ENCODE results near the gene SLC16A5. TPM values are rescaled to one million over a fixed set of nuclear protein-coding genes. Genes with fewer than 3 reads are reported as not detected.

Gene SLC16A5
- total and polyA plus RNA-seq, 5 experiments from 2014 or later: 1.4 to 14.8 (median 4.1) TPM

DNA sequence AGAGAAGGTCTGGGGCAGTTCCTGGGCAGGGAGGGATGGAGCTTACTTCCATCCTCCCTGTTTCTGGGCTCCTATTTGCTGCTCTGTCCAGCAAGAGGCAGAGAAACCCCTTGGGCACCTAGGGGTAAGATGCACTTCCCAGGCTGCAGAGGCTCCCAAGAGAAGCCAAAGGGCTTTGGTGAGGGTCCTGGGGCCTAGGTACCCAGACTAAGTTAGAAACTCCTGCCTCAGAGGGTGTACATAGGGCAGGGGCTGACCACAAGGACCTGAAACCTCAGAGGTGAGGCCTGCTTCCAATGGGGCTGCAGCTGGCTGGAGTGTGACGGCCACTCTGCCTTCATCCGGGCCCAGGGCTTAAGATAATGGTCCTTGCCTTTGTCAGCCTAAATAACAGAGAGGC lies 20.4 kb downstream of the SLC16A5 start:
- peak overlapping the region in 5 of 10 donors; percentile 17 to 92 (median 71) for H3K27ac Mint-ChIP-seq
- ATAC-seq (no peak), DNase-seq (no peak)

DNA sequence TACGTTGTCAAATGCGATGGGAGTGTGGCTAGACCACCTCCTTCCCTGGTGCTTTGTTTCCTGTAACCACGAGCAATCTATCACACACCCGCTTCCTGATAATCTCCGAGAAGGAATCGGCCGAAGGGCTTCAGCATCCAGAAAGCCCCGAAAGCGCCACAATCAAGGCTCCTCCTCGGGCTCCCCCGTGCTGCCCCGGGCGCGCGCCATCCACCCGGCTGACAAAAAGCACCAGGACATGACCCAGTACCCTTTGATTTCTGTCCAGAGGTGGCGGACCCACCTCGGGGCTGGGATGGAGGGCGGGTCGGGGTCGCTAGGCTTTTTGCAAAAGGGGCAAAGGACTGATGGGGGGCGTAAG lies 21.3 kb downstream of the SLC16A5 start:
- DNase-seq: peak in 4 of 10 donors; percentile 5 to 32 (median 30)
- Mint-ChIP-seq H3K27ac (peak overlapping the region in 9 of 10 donors; percentile 17 to 93 (median 87)), H3K4me1 (peaks cover 15 to 33% (median 29%) of the 10 kb centered on the region in 4 donors)

More for the DNA sequence above, 20.4 kb downstream of the SLC16A5 start:
- H3K36me3 Mint-ChIP-seq: peaks cover 0 to 8% (median 0%) of the 10 kb centered on the region in 3 donors
- no peaks in the 10 kb centered on the region for H3K27me3 Mint-ChIP-seq
- H3K9me3 Mint-ChIP-seq: no peaks in the 10 kb centered on the region
- POLR2A ChIA-PET: interaction anchor here (0.6 kb wide), 1 partner anchor 214 kb away, joined by 5 read pairs; no protein-coding TSS in a partner anchor
- H3K4me3 Mint-ChIP-seq: peak overlapping the region; percentile 60 to 93 (median 86)
- peaks cover 11 to 27% (median 26%) of the 10 kb centered on the region in 4 donors for H3K4me1 Mint-ChIP-seq

GRCh38 chr17:75109407-75110233 lies 21.9 kb downstream of the SLC16A5 start, which contains the start of gene ARMC7:
TSS of gene ARMC7 (plus strand) at chr17:75109969. CDS start at chr17:75110289, 320 bp downstream.
- H3K36me3 Mint-ChIP-seq: peaks cover 0 to 9% (median 0%) of the 10 kb centered on the region in 3 donors
- ATAC-seq (peak; percentile 79 to 81), DNase-seq (peak; percentile 79 to 93 (median 88))
- H3K9me3 Mint-ChIP-seq: no peaks in the 10 kb centered on the region
- H3K4me3 Mint-ChIP-seq: peak within 1 kb of the TSS; percentile 82 to 93 (median 88)
- no peaks in the 10 kb centered on the region for H3K27me3 Mint-ChIP-seq
- H3K4me1 Mint-ChIP-seq: peaks cover 20 to 38% (median 34%) of the 10 kb centered on the region in 4 donors
- POLR2A ChIA-PET: interaction anchor here (0.6 to 3.5 kb wide), 18 partner anchors 12 to 296 kb away, joined by 3 to 26 read pairs (median 6); partner anchors contain the start of genes GRB2, MRPL58, NT5C and NUP85
- H3K27ac Mint-ChIP-seq: peak within 1 kb of the TSS; percentile 55 to 96 (median 92)

More for the DNA sequence above, 21.3 kb downstream of the SLC16A5 start:
- ATAC-seq: peak; percentile 9 to 39
- Mint-ChIP-seq H3K4me3 (peak overlapping the region; percentile 79 to 93 (median 87)), H3K36me3 (peaks cover 0 to 9% (median 0%) of the 10 kb centered on the region in 3 donors), H3K27me3 (no peaks in the 10 kb centered on the region), H3K9me3 (no peaks in the 10 kb centered on the region)
- POLR2A ChIA-PET: interaction anchor here (0.6 to 3.5 kb wide), 16 partner anchors 12 to 297 kb away, joined by 3 to 26 read pairs (median 6); partner anchors contain the start of genes GRB2, MRPL58, NT5C and NUP85

DNA sequence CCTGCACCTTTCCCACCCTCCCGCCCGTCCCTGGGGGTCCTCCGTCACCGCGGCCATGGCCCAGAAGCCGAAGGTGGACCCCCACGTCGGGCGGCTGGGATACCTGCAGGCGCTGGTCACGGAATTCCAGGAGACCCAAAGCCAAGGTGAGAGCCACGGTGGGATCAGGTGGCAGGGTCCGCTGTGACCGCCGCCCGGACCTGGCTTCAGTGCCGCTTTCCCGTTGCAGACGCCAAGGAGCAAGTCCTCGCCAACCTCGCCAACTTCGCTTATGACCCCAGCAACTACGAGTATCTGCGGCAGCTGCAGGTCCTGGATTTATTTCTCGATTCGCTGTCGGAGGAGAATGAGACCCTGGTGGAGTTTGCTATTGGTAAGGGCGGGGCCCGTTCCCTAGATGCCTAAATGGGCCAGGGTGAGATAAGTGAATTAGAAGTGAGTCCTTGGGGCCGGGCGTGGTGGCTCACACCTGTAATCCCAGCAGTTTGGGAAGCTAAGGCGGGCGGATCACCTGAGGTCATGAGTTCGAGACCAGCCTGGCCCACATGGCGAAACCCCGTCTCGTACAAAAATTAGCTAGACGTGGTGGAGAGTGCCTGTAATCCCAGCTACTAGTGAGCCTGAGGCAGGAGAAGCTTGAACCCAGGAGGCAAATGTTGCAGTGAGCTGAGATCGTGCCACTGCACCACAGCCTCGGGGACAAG lies 22.6 kb downstream of the SLC16A5 start:
- Mint-ChIP-seq H3K4me3 (peak overlapping the region; percentile 82 to 93 (median 88)), H3K27me3 (no peaks in the 10 kb centered on the region), H3K4me1 (peaks cover 20 to 45% (median 41%) of the 10 kb centered on the region in 4 donors), H3K27ac (peak overlapping the region; percentile 55 to 96 (median 90)), H3K36me3 (peaks cover 0 to 8% (median 0%) of the 10 kb centered on the region in 3 donors), H3K9me3 (no peaks in the 10 kb centered on the region)
- ATAC-seq: no peak
- peak in 4 of 10 donors; percentile 5 to 31 (median 24) for DNase-seq
- POLR2A ChIA-PET: interaction anchor here (0.6 to 3.5 kb wide), 19 partner anchors 18 to 295 kb away, joined by 3 to 26 read pairs (median 6); partner anchors contain the start of genes GRB2, MRPL58, NT5C and NUP85

GRCh38 chr17:75111777-75112335 lies 24.1 kb downstream of the SLC16A5 start:
- peaks cover 20 to 53% (median 44%) of the 10 kb centered on the region in 4 donors for H3K4me1 Mint-ChIP-seq
- ATAC-seq: no peak
- peak overlapping the region in 9 of 10 donors; percentile 61 to 87 (median 71) for H3K4me3 Mint-ChIP-seq
- H3K36me3 Mint-ChIP-seq: peaks cover 0 to 8% (median 0%) of the 10 kb centered on the region in 3 donors
- peak overlapping the region; percentile 48 to 88 (median 78) for H3K27ac Mint-ChIP-seq
- H3K27me3 Mint-ChIP-seq: no peaks in the 10 kb centered on the region
- DNase-seq: no peak
- H3K9me3 Mint-ChIP-seq: no peaks in the 10 kb centered on the region
- POLR2A ChIA-PET: interaction anchor here (0.6 to 5.8 kb wide), 7 partner anchors 11 to 140 kb away, joined by 3 to 49 read pairs (median 8); partner anchors contain the start of genes MRPL58 and NT5C

DNA sequence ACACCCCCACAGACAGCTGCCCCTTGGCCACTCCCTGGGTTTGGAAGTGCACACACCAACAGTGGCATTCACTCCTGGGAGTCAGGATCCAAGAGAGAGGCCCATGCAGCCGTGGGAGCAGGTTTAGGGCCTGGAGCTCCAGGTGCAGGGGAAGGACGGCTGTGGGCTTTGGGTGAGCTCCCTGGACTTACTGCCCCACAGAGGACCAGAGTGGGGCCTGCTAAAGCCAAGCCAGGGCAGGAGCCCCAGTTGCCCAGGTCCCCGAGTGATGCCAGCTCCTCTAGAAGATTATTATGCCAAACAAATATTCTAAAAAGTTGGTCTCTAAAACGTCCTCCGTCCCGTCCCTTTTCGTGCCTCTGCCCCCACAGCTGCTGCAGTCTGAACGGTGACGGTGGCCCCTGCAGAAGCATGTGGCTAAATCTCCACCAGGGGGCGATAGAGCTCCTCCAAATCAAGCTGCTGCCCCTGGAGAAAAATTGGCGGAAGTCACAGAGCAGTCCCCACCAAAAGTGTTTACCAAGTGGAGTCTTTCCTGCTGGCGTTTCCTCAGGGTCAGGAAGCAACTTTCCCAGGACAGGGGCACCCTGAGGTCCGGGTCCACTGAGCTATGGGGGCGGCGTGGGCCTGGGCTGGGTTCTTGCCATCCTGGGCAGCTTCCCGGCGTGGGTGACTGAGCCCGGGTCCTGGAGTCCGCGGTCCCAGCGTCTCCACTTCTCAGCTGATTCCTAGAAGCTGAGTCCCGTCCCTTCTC lies 26.2 kb downstream of the SLC16A5 start:
- Mint-ChIP-seq H3K9me3 (no peaks in the 10 kb centered on the region), H3K27ac (peak overlapping the region; percentile 89 to 98 (median 94)), H3K4me3 (peak overlapping the region; percentile 84 to 96 (median 90)), H3K4me1 (peaks cover 19 to 63% (median 40%) of the 10 kb centered on the region in 4 donors), H3K36me3 (peaks cover 0 to 13% (median 1%) of the 10 kb centered on the region in 3 donors), H3K27me3 (no peaks in the 10 kb centered on the region)
- peak; percentile 79 to 95 (median 90) for DNase-seq
- ATAC-seq: peak; percentile 68 to 72
- POLR2A ChIA-PET: interaction anchor here (0.5 to 5.8 kb wide), 25 partner anchors 10 to 671 kb away, joined by 3 to 49 read pairs (median 7); partner anchors contain the start of genes ATP5PD, GGA3, JPT1 and KCTD2

DNA sequence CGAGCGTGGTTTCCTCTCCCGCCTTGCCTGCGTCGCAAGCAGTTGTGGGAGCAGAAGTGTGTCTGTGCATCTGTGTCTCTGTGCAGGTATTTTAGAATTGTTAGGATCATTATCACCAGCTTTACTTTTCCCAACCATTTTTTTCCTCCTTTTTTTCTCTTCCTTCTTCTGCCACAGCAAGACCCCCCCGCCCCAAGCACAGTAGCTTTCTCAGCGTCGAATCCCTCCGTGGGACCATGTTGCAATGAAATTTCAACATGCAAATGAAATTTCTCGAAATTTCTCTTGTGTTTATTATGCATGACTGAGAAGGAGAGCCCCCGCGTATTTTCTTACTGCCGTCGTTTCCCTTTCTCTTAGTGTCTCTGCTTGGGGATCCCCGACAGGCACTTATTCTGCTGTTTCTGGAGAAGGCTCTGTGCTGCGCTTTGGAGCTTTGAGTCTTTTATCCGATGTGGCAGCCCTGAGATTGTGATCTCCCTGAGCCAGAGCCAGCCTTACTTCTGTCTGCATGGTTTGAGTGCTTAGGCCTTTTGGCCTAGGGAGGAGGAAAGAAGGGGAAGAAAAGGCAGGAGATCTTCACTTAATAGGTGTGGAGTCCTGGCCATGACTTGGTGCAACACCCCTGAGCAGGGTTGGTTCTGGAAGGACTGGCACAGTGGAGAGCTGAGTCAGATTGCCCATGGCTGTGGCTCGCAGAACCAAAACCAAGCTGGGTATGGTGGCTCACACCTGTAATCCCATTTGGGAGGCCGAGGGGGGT lies 27.0 kb downstream of the SLC16A5 start:
- POLR2A ChIA-PET: interaction anchor here (0.5 to 5.8 kb wide), 24 partner anchors 9 to 1116 kb away, joined by 3 to 49 read pairs (median 8); partner anchors contain the start of genes ATP5PD, GGA3, JPT1 and KCTD2
- peak in 1 of 2 donors; percentile 7 for ATAC-seq
- Mint-ChIP-seq H3K36me3 (peaks cover 0 to 15% (median 1%) of the 10 kb centered on the region in 3 donors), H3K4me1 (peaks cover 19 to 62% (median 39%) of the 10 kb centered on the region in 4 donors), H3K27me3 (no peaks in the 10 kb centered on the region), H3K27ac (peak overlapping the region; percentile 89 to 98 (median 94)), H3K4me3 (peak overlapping the region; percentile 84 to 96 (median 90)), H3K9me3 (no peaks in the 10 kb centered on the region)
- no peak for DNase-seq

GRCh38 chr17:75115555-75115954 lies 27.8 kb downstream of the SLC16A5 start:
- no peak for DNase-seq
- POLR2A ChIA-PET: interaction anchor here (0.7 to 5.8 kb wide), 10 partner anchors 16 to 1117 kb away, joined by 3 to 49 read pairs (median 11); partner anchors contain the start of genes GGA3, JPT1, MIF4GD and MRPS7
- Mint-ChIP-seq H3K4me3 (peak overlapping the region in 3 of 10 donors; percentile 7 to 24 (median 14)), H3K9me3 (no peaks in the 10 kb centered on the region), H3K27me3 (no peaks in the 10 kb centered on the region), H3K27ac (peak overlapping the region in 3 of 10 donors; percentile 2 to 56 (median 49)), H3K4me1 (peaks cover 18 to 61% (median 37%) of the 10 kb centered on the region in 4 donors), H3K36me3 (peaks cover 0 to 21% (median 1%) of the 10 kb centered on the region in 3 donors)
- ATAC-seq: no peak

GRCh38 chr17:75116737-75117136 lies 29.0 kb downstream of the SLC16A5 start:
- POLR2A ChIA-PET: interaction anchor here (1.2 to 5.8 kb wide), 2 partner anchors 15 to 54 kb away, joined by 3 to 49 read pairs; partner anchors contain the start of gene NT5C
- H3K27me3 Mint-ChIP-seq: no peaks in the 10 kb centered on the region
- H3K27ac Mint-ChIP-seq: no peak overlapping the region
- H3K4me1 Mint-ChIP-seq: peaks cover 17 to 58% (median 31%) of the 10 kb centered on the region in 4 donors
- DNase-seq (no peak), ATAC-seq (no peak)
- H3K36me3 Mint-ChIP-seq: peaks cover 0 to 28% (median 4%) of the 10 kb centered on the region in 3 donors
- H3K4me3 Mint-ChIP-seq: peak overlapping the region in 1 of 10 donors; percentile 39
- no peaks in the 10 kb centered on the region for H3K9me3 Mint-ChIP-seq

DNA sequence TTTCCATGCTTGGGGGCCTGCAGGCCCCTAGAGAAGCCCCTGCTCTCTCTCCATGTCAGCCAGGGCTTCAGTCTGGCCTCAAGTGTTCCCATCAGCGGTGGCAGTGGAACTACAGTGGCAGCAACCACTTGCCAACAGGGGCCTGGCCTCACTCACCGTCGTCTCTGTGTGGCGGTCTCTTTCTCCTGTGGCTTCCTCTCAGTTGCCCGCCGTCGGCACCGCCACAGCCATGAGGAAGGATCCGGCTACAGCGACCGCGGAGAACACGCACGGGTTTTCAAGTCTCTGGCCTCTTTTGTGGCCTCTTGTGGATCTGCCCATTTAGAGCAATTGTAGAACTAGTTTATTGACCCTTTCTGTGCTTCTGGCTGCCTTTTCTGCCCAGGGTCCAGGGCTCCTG lies 30.6 kb downstream of the SLC16A5 start:
- Mint-ChIP-seq H3K27me3 (no peaks in the 10 kb centered on the region), H3K4me3 (peak overlapping the region in 1 of 10 donors; percentile 58), H3K36me3 (peaks cover 0 to 27% (median 4%) of the 10 kb centered on the region in 3 donors), H3K4me1 (peaks cover 11 to 50% (median 25%) of the 10 kb centered on the region in 4 donors), H3K9me3 (no peaks in the 10 kb centered on the region), H3K27ac (peak overlapping the region in 3 of 10 donors; percentile 23 to 72 (median 71))
- DNase-seq (no peak), ATAC-seq (no peak)
- POLR2A ChIA-PET: interaction anchor here (2.4 kb wide), 1 partner anchor 12 kb away, joined by 10 read pairs; the partner anchor contains the start of gene NT5C
